H7 (cell line): ENCODE results near the gene MACF1. TPM values are rescaled to one million over a fixed set of nuclear protein-coding genes. Genes with fewer than 3 reads are reported as not detected.
"Not testable (repeated sequence)": the region's sequence is repeated elsewhere in the genome, so short reads cannot be mapped to it uniquely, and the experiment has no call there.

Source experiments
- DNase-seq: peaks from one replicate; pipeline ENCODE4 v3.0.0; 2012
- H3K27me3 ChIP-seq: 2 replicates; pipeline ENCODE4 v1.6.0; 2011; ENCODE audit warnings: mild to moderate bottlenecking, low read length; ENCODE audit not compliant: control insufficient read depth, insufficient read depth
- H3K36me3 ChIP-seq: replicated peaks from 2 replicates; pipeline ENCODE4 v1.5.1; 2011; ENCODE audit warnings: low read length; ENCODE audit not compliant: control insufficient read depth, insufficient read depth
- H3K4me3 ChIP-seq: 2 replicates; pipeline ENCODE4 v1.5.1; 2011; ENCODE audit warnings: low read depth, mild to moderate bottlenecking, control low read depth, low read length, moderate library complexity; ENCODE audit not compliant: insufficient read depth
- total RNA-seq: library from RNA; depleted of rRNA; stranded (reverse); fragments of >200 nt; shearing (Covaris generic); gene quantifications from 2 replicates; pipeline ENCODE4 v1.2.3, GENCODE V29; 2014

MACF1 gene
- total RNA-seq, 1 experiment from 2014 or later, result 102 TPM

- DNase-seq, result no peak
- Histone ChIP-seq H3K36me3 (no peaks in the 10 kb centered on the region), H3K27me3 (no peaks in the 10 kb centered on the region), H3K4me3 (no peak overlapping the region)
Measured at GRCh38 chr1:39501666-39502065, 297.2 kb downstream of the MACF1 start.

DNA sequence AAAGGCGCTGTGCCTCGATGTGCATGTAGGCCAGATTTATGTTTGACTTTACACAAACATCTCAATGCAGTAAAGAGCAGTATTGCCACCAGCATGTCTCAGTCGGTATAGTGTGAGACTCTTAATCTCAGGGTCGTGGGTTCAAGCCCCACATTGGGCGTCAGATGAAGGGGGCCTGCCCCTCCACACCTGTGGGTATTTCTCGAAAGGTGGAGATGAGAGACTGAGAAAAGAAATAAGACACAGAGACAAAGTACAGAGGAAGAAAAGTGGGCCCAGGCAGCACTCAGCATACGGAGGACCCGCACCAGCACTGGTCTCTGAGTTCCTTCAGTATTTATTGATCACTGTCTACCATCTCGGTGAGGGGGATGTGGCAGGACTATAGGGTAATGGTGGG lies 299.9 kb downstream of the MACF1 start:
- H3K36me3 ChIP-seq, DNase-seq, H3K4me3 ChIP-seq, H3K27me3 ChIP-seq: not testable (repeated sequence)

- Histone ChIP-seq H3K4me3 (no peak overlapping the region), H3K27me3 (no peaks in the 10 kb centered on the region), H3K36me3 (no peaks in the 10 kb centered on the region)
- DNase-seq, result no peak
Measured at GRCh38 chr1:39505289-39505688, 300.8 kb downstream of the MACF1 start.

- Histone ChIP-seq H3K27me3 (no peaks in the 10 kb centered on the region), H3K4me3 (no peak overlapping the region), H3K36me3 (no peaks in the 10 kb centered on the region)
- DNase-seq, result peak; percentile 79
Measured at GRCh38 chr1:39507230-39507928, 302.9 kb downstream of the MACF1 start.

DNA sequence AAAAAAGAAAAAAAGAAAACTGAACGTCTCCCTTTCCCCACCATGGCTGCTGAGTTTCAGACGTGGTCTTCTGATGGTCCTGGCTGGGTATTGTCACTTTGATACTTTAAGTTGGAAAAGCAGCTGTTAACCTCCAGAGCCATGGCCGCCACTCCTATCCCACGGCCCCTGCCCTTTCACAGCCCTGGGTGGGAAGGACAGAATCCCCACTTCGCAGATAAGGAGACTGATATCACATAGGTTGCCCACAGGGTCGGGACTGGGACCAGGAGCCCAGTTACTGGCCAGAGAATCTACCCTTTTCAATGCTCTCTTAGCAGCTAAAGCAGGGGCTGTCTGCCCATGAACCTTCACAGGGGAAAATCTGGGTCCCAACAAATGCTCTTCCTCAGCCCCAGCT lies 303.8 kb downstream of the MACF1 start:
- Histone ChIP-seq H3K4me3 (no peak overlapping the region), H3K36me3 (no peaks in the 10 kb centered on the region), H3K27me3 (no peaks in the 10 kb centered on the region)
- DNase-seq, result no peak

GRCh38 chr1:39508857-39509305 lies 304.4 kb downstream of the MACF1 start:
- no peaks in the 10 kb centered on the region for H3K27me3 ChIP-seq
- no peak overlapping the region for H3K4me3 ChIP-seq
- DNase-seq, result peak; percentile 39
- H3K36me3 ChIP-seq, result no peaks in the 10 kb centered on the region

DNA sequence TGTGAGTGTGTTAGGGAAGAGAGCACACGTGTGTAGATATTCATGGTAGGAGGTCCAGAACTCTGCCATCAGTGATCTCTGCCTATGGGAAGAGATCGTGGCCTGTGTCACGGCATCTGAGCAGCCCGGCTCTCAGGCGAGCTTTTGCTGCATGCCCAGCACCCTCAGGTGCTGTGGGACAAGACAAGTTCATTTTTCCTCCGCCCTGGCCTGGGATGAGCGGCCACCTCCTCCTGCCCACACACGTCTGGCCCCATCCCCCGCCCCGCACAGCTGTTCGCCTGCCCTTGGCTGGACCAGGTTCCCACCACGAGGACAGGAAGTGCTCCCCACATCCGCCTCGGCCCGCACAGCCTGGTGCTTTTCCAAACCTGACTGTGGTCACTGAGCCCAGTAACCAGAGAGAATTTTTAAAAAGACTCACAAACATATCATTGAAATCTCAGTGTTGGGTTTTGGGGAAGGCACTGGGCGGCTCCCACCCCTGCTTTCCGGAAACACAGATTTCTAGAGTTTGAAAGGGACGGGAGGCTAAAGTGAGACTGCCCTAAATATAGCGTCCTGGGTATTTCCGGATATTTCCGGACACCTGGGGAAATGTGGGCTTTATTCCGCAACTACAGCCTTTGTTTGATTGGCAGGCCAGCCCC lies 305.0 kb downstream of the MACF1 start:
- peak; percentile 21 for DNase-seq
- peaks cover under 1% of the 10 kb centered on the region; the same call in 1 of the 2 replicates for H3K27me3 ChIP-seq
- no peak overlapping the region for H3K4me3 ChIP-seq
- H3K36me3 ChIP-seq, result no peaks in the 10 kb centered on the region

DNA sequence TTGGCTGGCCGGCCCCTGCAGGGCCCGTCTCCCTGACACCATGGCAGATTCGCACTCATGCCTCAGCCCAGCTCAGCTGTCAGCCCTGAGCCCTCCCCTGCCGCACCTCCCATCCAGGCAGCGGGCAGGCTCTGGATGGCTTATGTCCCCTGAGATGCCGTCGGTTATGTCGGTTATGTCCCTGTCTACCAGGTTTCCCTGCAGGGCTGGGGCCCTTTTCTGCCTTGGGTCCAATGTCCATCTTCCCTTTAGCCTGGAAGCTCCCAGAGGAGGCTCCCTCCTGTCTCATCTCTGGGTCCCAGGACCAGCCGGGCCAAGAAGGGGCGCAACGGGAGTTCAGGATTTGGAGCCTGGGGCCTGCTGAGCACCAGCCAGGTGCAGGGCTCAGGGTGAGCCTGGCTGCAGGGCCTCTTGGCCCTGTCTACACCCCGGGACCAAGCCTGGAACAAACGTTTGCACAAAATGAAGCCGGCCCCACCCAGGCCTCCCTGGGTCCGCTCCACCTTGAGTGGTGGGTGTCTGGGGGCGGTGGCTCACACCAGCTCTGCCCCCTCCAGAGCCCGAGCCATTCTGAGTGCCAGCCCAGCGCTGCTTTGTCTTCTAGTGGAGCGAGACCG lies 306.2 kb downstream of the MACF1 start:
- DNase-seq, result peak; percentile 39
- not testable (repeated sequence) for H3K4me3 ChIP-seq, H3K36me3 ChIP-seq, H3K27me3 ChIP-seq

- H3K36me3 ChIP-seq, H3K27me3 ChIP-seq, H3K4me3 ChIP-seq, DNase-seq: not testable (repeated sequence)
Measured at GRCh38 chr1:39511477-39511876, 307.0 kb downstream of the MACF1 start.

GRCh38 chr1:39512234-39512847 lies 307.8 kb downstream of the MACF1 start:
- not testable (repeated sequence) for H3K36me3 ChIP-seq, H3K4me3 ChIP-seq, DNase-seq, H3K27me3 ChIP-seq

DNA sequence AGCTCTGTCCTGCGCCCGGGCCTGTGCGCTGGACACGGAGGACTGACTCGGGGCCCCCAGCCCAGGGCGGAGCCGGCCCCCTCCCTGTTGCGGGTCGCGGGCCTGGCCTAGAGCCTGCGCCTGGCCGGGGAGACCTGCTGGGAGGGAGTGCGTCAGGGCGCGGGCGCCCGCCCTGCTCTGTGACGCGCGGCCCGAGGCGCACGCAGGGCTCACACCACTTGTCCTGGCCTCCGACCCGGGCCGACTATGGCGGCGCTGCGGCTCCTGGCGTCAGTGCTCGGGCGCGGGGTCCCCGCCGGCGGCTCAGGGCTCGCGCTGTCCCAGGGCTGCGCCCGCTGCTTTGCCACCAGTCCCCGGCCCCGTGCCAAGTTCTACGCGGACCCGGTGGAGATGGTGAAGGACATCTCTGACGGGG lies 310.2 kb downstream of the MACF1 start:
- peak overlapping the region; percentile 17; the same call in 1 of the 2 replicates for H3K4me3 ChIP-seq
- not testable (repeated sequence) for H3K36me3 ChIP-seq, H3K27me3 ChIP-seq
- peak; percentile 59 for DNase-seq

DNA sequence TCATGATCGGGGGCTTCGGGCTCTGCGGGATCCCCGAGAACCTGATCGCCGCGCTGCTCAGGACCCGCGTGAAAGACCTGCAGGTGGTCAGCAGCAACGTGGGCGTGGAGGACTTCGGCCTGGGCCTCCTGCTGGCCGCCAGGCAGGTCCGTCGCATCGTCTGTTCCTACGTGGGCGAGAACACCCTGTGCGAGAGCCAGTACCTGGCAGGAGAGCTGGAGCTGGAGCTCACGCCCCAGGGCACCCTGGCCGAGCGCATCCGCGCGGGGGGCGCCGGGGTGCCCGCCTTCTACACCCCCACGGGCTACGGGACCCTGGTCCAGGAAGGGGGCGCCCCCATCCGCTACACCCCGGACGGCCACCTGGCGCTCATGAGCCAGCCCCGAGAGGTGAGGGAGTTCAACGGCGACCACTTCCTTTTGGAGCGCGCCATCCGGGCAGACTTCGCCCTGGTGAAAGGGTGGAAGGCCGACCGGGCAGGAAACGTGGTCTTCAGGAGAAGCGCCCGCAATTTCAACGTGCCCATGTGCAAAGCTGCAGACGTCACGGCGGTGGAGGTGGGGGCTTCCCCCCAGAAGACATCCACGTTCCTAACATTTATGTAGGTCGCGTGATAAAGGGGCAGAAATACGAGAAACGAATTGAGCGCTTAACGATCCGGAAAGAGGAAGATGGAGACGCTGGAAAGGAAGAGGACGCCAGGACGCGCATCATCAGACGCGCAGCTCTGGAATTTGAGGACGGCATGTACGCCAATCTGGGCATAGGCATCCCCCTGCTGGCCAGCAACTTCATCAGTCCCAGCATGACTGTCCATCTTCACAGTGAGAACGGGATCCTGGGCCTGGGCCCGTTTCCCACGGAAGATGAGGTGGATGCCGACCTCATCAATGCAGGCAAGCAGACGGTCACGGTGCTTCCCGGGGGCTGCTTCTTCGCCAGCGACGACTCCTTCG lies 310.9 kb downstream of the MACF1 start:
- peak; percentile 22 for DNase-seq
- H3K4me3 ChIP-seq, result peak overlapping the region; percentile 21; the same call in 1 of the 2 replicates

DNA sequence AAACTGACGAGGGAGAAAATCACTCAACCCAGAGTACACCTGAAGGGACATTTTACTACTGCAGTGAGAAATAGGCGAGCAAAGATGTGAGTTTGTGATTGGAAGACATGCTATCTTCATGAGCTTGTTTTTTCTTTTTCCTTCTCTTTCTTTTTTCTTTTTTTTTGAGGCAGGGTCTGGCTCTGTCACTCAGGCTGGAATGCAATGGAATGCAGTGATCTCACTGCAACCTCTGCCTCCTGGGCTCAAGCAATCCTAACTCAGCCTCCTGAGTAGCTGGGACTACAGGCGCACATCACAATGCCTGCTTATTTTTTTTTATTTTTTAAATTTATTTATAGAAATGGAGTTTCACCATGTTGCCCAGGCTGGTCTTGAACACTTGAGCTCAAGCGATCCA lies 312.3 kb downstream of the MACF1 start:
- DNase-seq, H3K27me3 ChIP-seq, H3K36me3 ChIP-seq, H3K4me3 ChIP-seq: not testable (repeated sequence)

More for the DNA sequence above, 310.9 kb downstream of the MACF1 start:
- not testable (repeated sequence) for H3K36me3 ChIP-seq, H3K27me3 ChIP-seq

GRCh38 chr1:39517936-39518335 lies 313.4 kb downstream of the MACF1 start:
- H3K4me3 ChIP-seq, DNase-seq, H3K27me3 ChIP-seq, H3K36me3 ChIP-seq: not testable (repeated sequence)
